Ovary (tissue), 3 donors: ENCODE results near the gene EVL.

Source experiments
- EP300 ChIP-seq: sonication (generic); formaldehyde crosslinking; IDR thresholded peaks from one replicate; pipeline ENCODE4 v1.6.1; 2017; ENCODE audit warnings: antibody characterized with exemption
- POLR2A ChIP-seq: fragments of 450-650 bp; IDR thresholded peaks from one replicate; pipeline ENCODE4 v1.6.1; 2017; ENCODE audit warnings: antibody characterized with exemption, mild to moderate bottlenecking, moderate library complexity
- TF ChIP-seq, protein P1 (sequence below), 3 donors: fragments of 450-650 bp in 2 of 3; fragments of 200-600 bp in 1 of 3; IDR thresholded peaks; one replicate each; pipeline versions ENCODE4 v1.5.1 to v1.8.0; 2016 to 2022; ENCODE audit warnings: antibody characterized with exemption in 3 of 3, mild to moderate bottlenecking in 1 of 3
- donor health status: DM: no; HTN: no; CAD: no.

DNA sequence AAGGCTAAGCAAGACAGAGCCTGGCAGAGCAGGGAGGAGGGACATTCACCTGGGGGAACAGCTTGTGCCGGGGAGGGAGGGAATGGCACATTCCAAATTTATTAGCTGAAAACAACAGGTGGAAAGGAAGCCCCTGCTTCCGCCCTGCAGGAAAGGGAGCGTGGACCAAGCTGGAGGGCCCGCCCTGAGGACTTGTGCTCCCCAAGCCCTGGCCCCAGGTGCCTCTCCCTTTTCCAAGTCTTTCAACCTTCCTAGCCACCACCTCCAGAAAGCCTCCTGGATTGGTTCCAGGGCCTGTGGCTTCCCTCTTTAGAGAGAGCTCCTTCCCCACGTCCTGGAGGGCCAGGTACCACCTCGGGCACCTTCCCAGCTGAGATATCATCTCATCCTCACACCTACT is 91.6 kb downstream of the EVL start:
- TF ChIP-seq, protein P1, sequence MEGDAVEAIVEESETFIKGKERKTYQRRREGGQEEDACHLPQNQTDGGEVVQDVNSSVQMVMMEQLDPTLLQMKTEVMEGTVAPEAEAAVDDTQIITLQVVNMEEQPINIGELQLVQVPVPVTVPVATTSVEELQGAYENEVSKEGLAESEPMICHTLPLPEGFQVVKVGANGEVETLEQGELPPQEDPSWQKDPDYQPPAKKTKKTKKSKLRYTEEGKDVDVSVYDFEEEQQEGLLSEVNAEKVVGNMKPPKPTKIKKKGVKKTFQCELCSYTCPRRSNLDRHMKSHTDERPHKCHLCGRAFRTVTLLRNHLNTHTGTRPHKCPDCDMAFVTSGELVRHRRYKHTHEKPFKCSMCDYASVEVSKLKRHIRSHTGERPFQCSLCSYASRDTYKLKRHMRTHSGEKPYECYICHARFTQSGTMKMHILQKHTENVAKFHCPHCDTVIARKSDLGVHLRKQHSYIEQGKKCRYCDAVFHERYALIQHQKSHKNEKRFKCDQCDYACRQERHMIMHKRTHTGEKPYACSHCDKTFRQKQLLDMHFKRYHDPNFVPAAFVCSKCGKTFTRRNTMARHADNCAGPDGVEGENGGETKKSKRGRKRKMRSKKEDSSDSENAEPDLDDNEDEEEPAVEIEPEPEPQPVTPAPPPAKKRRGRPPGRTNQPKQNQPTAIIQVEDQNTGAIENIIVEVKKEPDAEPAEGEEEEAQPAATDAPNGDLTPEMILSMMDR (IDR thresholded peaks at IDR 0.05): no peak
- TF ChIP-seq EP300 (no peak), POLR2A (no peak)
